ENCODE results near the gene LLCFC1.

Gene LLCFC1

GRCh38 chr7:142950235-142950634 lies 11.0 kb downstream of the LLCFC1 start:
- TF ChIP-seq, protein P1, sequence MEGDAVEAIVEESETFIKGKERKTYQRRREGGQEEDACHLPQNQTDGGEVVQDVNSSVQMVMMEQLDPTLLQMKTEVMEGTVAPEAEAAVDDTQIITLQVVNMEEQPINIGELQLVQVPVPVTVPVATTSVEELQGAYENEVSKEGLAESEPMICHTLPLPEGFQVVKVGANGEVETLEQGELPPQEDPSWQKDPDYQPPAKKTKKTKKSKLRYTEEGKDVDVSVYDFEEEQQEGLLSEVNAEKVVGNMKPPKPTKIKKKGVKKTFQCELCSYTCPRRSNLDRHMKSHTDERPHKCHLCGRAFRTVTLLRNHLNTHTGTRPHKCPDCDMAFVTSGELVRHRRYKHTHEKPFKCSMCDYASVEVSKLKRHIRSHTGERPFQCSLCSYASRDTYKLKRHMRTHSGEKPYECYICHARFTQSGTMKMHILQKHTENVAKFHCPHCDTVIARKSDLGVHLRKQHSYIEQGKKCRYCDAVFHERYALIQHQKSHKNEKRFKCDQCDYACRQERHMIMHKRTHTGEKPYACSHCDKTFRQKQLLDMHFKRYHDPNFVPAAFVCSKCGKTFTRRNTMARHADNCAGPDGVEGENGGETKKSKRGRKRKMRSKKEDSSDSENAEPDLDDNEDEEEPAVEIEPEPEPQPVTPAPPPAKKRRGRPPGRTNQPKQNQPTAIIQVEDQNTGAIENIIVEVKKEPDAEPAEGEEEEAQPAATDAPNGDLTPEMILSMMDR (IDR thresholded peaks at IDR 0.05; ENCODE audit: borderline replicate concordance, insufficient read depth, low read depth, low read length), result no peak
- no peak overlapping the region for H3K4me3 ChIP-seq (ENCODE audit: low read depth, low read length)

GRCh38 chr7:142954680-142955268 lies 15.5 kb downstream of the LLCFC1 start:
- TF ChIP-seq, protein P1 (IDR thresholded peaks at IDR 0.05; ENCODE audit: borderline replicate concordance, insufficient read depth, low read depth, low read length), result no peak

DNA sequence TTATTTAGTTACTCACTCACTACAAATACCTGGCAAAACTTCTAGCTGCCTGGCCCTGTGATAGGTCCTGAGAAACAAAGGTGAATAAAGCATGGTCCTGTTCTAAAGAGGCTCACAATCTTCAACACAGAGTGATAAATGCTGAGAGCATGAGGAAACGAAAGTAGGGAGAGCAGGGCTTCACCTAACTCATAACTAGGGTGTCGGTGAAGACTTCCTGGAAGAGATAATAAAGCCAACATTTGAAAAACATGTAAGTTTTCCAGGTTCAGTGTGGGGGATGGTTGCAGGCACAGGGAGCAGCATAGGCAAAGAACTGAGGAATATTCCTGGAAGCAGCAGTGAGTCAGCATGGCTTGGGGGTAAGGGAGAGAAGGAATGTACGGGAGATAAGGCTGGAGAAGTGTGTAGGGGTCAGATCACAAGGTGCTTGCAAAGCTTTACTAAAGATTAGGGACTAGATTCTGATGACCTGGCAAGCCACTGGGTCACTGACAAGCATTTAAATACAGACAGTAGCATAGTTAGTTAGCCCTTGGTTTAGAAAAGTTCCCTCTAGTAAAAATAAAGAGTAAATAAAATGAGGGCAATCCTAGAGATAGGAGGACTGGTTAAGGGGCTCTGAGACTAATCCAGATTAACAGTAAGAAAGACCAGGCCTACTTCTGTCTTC lies 17.8 kb downstream of the LLCFC1 start:
- H3K4me3 ChIP-seq (ENCODE audit: low read depth, low read length), result no peak overlapping the region

More at GRCh38 chr7:142954680-142955268, 15.5 kb downstream of the LLCFC1 start:
- H3K4me3 ChIP-seq (ENCODE audit: low read depth, low read length), result no peak overlapping the region

GRCh38 chr7:142957723-142958122 lies 18.4 kb downstream of the LLCFC1 start:
- H3K4me3 ChIP-seq (ENCODE audit: low read depth, low read length), result no peak overlapping the region
- TF ChIP-seq, protein P1 (IDR thresholded peaks at IDR 0.05; ENCODE audit: borderline replicate concordance, insufficient read depth, low read depth, low read length), result no peak

More for the DNA sequence above, 17.8 kb downstream of the LLCFC1 start:
- TF ChIP-seq, protein P1 (IDR thresholded peaks at IDR 0.05; ENCODE audit: borderline replicate concordance, insufficient read depth, low read depth, low read length), result no peak

DNA sequence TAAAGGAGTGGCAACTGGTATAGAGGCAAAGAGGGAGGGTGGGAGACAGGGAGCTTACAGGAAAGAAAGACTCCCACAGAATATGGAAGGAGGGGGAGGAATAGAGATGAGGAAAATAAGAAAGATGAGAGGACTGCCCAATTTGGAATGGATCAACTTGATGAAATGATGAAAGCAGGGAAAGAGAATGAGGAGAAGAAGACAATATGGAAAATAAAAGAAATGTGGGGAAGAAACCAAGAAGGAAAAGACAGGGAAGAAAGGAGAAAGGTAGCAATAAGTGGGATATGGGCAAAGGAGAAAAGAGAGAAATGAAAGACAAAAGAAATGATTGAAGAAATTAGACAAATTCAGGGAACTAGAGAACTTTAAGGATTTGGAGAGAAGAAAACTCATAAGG lies 19.9 kb downstream of the LLCFC1 start:
- no peak overlapping the region for H3K4me3 ChIP-seq (ENCODE audit: low read depth, low read length)
- TF ChIP-seq, protein P1 (IDR thresholded peaks at IDR 0.05; ENCODE audit: borderline replicate concordance, insufficient read depth, low read depth, low read length), result no peak

DNA sequence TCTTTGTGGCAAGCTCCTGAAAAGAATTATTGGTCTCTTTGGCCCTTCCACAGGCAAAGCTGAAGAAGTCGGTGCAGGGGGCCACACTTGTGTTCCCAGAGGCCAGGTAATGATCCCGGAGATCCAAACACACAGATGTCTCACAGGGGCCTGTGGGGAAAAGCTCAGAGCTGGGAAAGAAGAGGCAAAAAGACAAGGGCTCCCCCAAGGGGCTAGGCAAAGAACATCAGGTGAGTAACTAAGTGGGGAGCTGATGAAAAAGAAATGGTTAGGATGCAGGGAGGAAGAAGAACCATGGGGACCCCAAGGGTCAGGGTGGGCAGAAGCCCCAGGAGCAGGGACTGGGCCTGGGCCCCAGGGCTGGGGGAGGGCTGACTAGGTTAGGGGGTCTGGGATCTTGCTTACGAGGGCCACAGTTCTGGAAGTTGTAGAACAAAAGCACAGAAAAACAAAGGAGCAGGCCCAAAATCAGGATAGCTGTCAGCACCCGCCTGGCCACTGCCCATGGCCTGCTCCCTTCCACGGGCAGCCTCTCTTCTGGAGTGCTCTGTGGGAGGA lies 21.8 kb downstream of the LLCFC1 start:
- no peak overlapping the region for H3K4me3 ChIP-seq (ENCODE audit: low read depth, low read length)
- TF ChIP-seq, protein P1 (IDR thresholded peaks at IDR 0.05; ENCODE audit: borderline replicate concordance, insufficient read depth, low read depth, low read length), result peak; percentile 36; the same call in 1 of the 2 replicates

DNA sequence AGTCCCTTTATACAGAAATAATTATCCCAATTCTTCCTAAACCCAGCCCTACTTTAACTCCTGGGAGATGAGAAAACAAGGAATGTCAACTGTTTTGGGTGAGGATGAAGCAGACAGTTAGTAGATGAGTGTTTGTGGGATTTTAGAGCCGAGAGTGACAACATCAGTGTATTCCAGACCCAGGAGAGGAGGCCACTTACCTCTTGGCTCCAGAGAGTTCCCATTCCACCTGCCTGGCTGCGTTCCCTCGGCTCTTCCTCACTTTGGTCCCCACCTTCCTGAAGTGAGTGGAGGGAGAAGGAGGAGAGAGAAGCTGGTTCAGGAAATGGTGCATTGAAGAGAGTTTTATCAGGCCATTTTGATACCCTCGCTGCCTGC lies 22.3 kb downstream of the LLCFC1 start:
- TF ChIP-seq, protein P1 (IDR thresholded peaks at IDR 0.05; ENCODE audit: borderline replicate concordance, insufficient read depth, low read depth, low read length), result no peak
- no peak overlapping the region for H3K4me3 ChIP-seq (ENCODE audit: low read depth, low read length)
